Measurements from ENCODE around the gene FREM3.

DNA sequence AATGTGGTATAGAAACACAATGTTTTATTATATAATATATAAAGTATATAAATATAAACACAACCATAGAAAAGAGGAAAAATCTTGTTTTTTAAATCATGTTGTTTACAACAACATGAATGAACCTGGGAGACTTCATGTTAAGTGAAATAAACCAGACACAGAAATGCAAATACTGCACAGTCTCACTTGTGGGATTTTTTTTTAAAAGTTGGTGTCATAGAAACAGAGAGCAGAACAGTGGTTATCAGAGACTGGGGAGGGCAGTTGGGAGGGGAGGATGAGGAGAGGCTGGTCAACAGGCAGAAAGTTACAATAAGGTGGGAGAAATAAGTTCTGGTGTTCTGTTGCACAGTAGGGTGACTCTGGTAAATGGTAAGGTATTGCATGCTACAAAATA, 57.1 kb downstream of the FREM3 start:
- TF ChIP-seq POLR2A (IDR thresholded peaks at IDR 0.05) = no peak
- TF ChIP-seq, protein P1, sequence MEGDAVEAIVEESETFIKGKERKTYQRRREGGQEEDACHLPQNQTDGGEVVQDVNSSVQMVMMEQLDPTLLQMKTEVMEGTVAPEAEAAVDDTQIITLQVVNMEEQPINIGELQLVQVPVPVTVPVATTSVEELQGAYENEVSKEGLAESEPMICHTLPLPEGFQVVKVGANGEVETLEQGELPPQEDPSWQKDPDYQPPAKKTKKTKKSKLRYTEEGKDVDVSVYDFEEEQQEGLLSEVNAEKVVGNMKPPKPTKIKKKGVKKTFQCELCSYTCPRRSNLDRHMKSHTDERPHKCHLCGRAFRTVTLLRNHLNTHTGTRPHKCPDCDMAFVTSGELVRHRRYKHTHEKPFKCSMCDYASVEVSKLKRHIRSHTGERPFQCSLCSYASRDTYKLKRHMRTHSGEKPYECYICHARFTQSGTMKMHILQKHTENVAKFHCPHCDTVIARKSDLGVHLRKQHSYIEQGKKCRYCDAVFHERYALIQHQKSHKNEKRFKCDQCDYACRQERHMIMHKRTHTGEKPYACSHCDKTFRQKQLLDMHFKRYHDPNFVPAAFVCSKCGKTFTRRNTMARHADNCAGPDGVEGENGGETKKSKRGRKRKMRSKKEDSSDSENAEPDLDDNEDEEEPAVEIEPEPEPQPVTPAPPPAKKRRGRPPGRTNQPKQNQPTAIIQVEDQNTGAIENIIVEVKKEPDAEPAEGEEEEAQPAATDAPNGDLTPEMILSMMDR (IDR thresholded peaks at IDR 0.05) = no peak
- no peak for TF ChIP-seq POLR2AphosphoS5 (IDR thresholded peaks at IDR 0.05; ENCODE audit: insufficient read depth in 1 of 2, low read depth in 1 of 2)

Data from vagina (tissue), 2 donors.